NB4 (cell line): ENCODE data around the gene IQCM.

Experiments used
- CTCF ChIP-seq: IDR thresholded peaks from one replicate; pipeline ENCODE4 v1.5.1; 2012; ENCODE audit warnings: low read depth, low read length
- MYC ChIP-seq: IDR thresholded peaks from 2 replicates; pipeline ENCODE4 v1.6.1; 2011; ENCODE audit warnings: low read depth, low read length
- POLR2A ChIP-seq: IDR thresholded peaks from 2 replicates; pipeline ENCODE4 v1.6.1; 2011; ENCODE audit warnings: mild to moderate bottlenecking; ENCODE audit not compliant: insufficient read length; ENCODE audit errors: extremely low read depth

- TF ChIP-seq MYC: no peak
- TF ChIP-seq CTCF: no peak
- TF ChIP-seq POLR2A: no peak
Measured at GRCh38 chr4:149728444-149728843, 87.2 kb downstream of the IQCM start.
